Activated naive CD4-positive, alpha-beta T cell treated with anti-CD3 and anti-CD28 coated beads, Interleukin-2, amount 10 ng/mL, durations not matched to agents 7 days and 5 days (primary cell): ENCODE data around the gene KPRP.

Source experiments
- CTCF ChIA-PET: fragments of 350-600 bp; sonication (Branson Sonifier 250); formaldehyde crosslinking; loops from one replicate; lab custom pipeline; 2021; ENCODE audit warnings: antibody characterized with exemption; lab: Charles Lee
- DNase-seq: peaks from one replicate; pipeline ENCODE4 v3.0.0-alpha.2; 2020
- H3K27ac Mint-ChIP-seq: one replicate; pipeline ENCODE4 v1.8.0; 2021; ENCODE audit warnings: mild to moderate bottlenecking, moderate library complexity, mixed read lengths
- H3K27me3 Mint-ChIP-seq: one replicate; pipeline ENCODE4 v1.8.0; 2021; ENCODE audit warnings: mild to moderate bottlenecking, mixed read lengths
- H3K36me3 Mint-ChIP-seq: one replicate; pipeline ENCODE4 v1.8.0; 2021; ENCODE audit warnings: mixed read lengths
- H3K4me1 Mint-ChIP-seq: one replicate; pipeline ENCODE4 v1.8.0; 2021; ENCODE audit warnings: mixed read lengths
- H3K4me3 Mint-ChIP-seq: one replicate; pipeline ENCODE4 v1.8.0; 2021; ENCODE audit warnings: mild to moderate bottlenecking, moderate library complexity, mixed read lengths
- H3K9me3 Mint-ChIP-seq: one replicate; pipeline ENCODE4 v1.8.0; 2021; ENCODE audit warnings: mixed read lengths

The KPRP gene, protein sequence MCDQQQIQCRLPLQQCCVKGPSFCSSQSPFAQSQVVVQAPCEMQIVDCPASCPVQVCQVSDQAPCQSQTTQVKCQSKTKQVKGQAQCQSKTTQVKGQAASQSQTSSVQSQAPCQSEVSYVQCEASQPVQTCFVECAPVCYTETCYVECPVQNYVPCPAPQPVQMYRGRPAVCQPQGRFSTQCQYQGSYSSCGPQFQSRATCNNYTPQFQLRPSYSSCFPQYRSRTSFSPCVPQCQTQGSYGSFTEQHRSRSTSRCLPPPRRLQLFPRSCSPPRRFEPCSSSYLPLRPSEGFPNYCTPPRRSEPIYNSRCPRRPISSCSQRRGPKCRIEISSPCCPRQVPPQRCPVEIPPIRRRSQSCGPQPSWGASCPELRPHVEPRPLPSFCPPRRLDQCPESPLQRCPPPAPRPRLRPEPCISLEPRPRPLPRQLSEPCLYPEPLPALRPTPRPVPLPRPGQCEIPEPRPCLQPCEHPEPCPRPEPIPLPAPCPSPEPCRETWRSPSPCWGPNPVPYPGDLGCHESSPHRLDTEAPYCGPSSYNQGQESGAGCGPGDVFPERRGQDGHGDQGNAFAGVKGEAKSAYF

GRCh38 chr1:152757747-152758146 lies at the start of gene KPRP:
KPRP (plus strand) TSS chr1:152758025; CDS start chr1:152759589, 1,564 bp downstream.
- DNase-seq, result no peak
- CTCF ChIA-PET, result no interaction called here
- Mint-ChIP-seq H3K9me3 (no peaks in the 10 kb centered on the region), H3K4me1 (no peaks in the 10 kb centered on the region), H3K4me3 (no peak within 1 kb of the TSS), H3K36me3 (no peaks in the 10 kb centered on the region), H3K27me3 (peaks cover 4% of the 10 kb centered on the region), H3K27ac (no peak within 1 kb of the TSS)

- Mint-ChIP-seq H3K27me3 (peaks cover 7% of the 10 kb centered on the region), H3K36me3 (no peaks in the 10 kb centered on the region), H3K4me3 (no peak overlapping the region), H3K9me3 (no peaks in the 10 kb centered on the region), H3K4me1 (no peaks in the 10 kb centered on the region), H3K27ac (no peak overlapping the region)
- no peak for DNase-seq
- CTCF ChIA-PET, result no interaction called here
Observed at GRCh38 chr1:152718238-152718637, 39.6 kb upstream of the KPRP start.

- DNase-seq, result no peak
- Mint-ChIP-seq H3K27ac (no peak overlapping the region), H3K27me3 (peaks cover 7% of the 10 kb centered on the region), H3K4me1 (no peaks in the 10 kb centered on the region), H3K4me3 (no peak overlapping the region), H3K36me3 (no peaks in the 10 kb centered on the region), H3K9me3 (no peaks in the 10 kb centered on the region)
- CTCF ChIA-PET, result no interaction called here
Observed at GRCh38 chr1:152725261-152725660, 32.6 kb upstream of the KPRP start.

GRCh38 chr1:152728986-152729385 lies 28.8 kb upstream of the KPRP start:
- DNase-seq, result no peak
- no peak overlapping the region for H3K4me3 Mint-ChIP-seq
- peaks cover 3% of the 10 kb centered on the region for H3K27me3 Mint-ChIP-seq
- no peak overlapping the region for H3K27ac Mint-ChIP-seq
- no peaks in the 10 kb centered on the region for H3K36me3 Mint-ChIP-seq
- H3K4me1 Mint-ChIP-seq, result no peaks in the 10 kb centered on the region
- H3K9me3 Mint-ChIP-seq, result no peaks in the 10 kb centered on the region
- CTCF ChIA-PET, result no interaction called here

- no peaks in the 10 kb centered on the region for H3K4me1 Mint-ChIP-seq
- H3K4me3 Mint-ChIP-seq, result no peak overlapping the region
- CTCF ChIA-PET, result no interaction called here
- DNase-seq, result no peak
- no peak overlapping the region for H3K27ac Mint-ChIP-seq
- no peaks in the 10 kb centered on the region for H3K36me3 Mint-ChIP-seq
- peaks cover 14% of the 10 kb centered on the region for H3K27me3 Mint-ChIP-seq
- H3K9me3 Mint-ChIP-seq, result no peaks in the 10 kb centered on the region
Observed at GRCh38 chr1:152735648-152736047, 22.2 kb upstream of the KPRP start.

DNA sequence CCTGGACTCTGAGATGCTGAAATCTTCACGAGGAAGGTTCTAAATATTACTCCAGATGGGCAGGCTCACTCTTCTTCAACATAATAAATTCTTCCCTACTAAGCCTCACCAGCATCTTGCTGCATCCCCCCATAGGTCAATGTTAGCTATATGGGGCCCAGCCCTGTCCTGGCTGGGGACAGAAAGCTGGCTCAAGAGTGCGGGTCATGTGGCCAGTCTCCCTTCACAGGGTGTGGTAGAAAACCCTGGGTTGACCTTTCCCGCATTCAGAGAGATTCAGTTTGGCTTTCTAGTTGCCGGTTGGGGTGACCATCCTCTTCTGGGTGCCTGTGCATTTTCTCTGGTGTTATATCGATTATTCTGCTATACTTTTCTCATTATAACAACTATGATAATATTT lies 19.8 kb upstream of the KPRP start:
- H3K27ac Mint-ChIP-seq, result no peak overlapping the region
- no peaks in the 10 kb centered on the region for H3K4me1 Mint-ChIP-seq
- peaks cover 14% of the 10 kb centered on the region for H3K27me3 Mint-ChIP-seq
- DNase-seq, result no peak
- H3K36me3 Mint-ChIP-seq, result no peaks in the 10 kb centered on the region
- CTCF ChIA-PET, result no interaction called here
- no peak overlapping the region for H3K4me3 Mint-ChIP-seq
- H3K9me3 Mint-ChIP-seq, result no peaks in the 10 kb centered on the region

- no peak overlapping the region for H3K27ac Mint-ChIP-seq
- H3K27me3 Mint-ChIP-seq, result peaks cover 9% of the 10 kb centered on the region
- H3K36me3 Mint-ChIP-seq, result no peaks in the 10 kb centered on the region
- CTCF ChIA-PET, result no interaction called here
- no peak overlapping the region for H3K4me3 Mint-ChIP-seq
- DNase-seq, result no peak
- no peaks in the 10 kb centered on the region for H3K4me1 Mint-ChIP-seq
- H3K9me3 Mint-ChIP-seq, result no peaks in the 10 kb centered on the region
Observed at GRCh38 chr1:152739841-152740240, 18.0 kb upstream of the KPRP start.

DNA sequence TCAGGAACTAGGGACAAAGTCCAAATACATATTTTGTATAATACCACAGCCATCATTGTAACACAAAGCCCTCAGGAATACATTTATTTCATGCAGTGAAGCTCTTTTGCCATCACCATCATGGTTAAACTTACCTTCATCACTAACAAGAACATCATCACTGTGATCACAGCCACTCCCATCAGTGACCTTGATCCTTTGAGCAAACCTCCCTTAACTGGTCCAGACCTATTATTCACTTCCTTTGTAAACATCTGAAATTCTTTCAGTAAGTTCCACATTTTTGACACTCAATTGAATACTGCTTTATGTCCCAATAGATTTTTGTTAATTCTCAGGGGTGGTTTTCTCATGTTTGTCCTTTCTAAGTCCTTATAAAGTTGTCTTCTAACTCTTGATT lies 16.2 kb upstream of the KPRP start:
- H3K4me1 Mint-ChIP-seq, result no peaks in the 10 kb centered on the region
- peaks cover 5% of the 10 kb centered on the region for H3K27me3 Mint-ChIP-seq
- no peaks in the 10 kb centered on the region for H3K36me3 Mint-ChIP-seq
- no peak overlapping the region for H3K27ac Mint-ChIP-seq
- CTCF ChIA-PET, result no interaction called here
- H3K9me3 Mint-ChIP-seq, result no peaks in the 10 kb centered on the region
- H3K4me3 Mint-ChIP-seq, result no peak overlapping the region
- no peak for DNase-seq

GRCh38 chr1:152743371-152744145 lies 14.3 kb upstream of the KPRP start:
- Mint-ChIP-seq H3K27ac (no peak overlapping the region), H3K36me3 (no peaks in the 10 kb centered on the region), H3K4me3 (no peak overlapping the region), H3K9me3 (no peaks in the 10 kb centered on the region), H3K27me3 (no peaks in the 10 kb centered on the region), H3K4me1 (no peaks in the 10 kb centered on the region)
- DNase-seq, result no peak
- CTCF ChIA-PET, result no interaction called here

GRCh38 chr1:152745289-152745704 lies 12.5 kb upstream of the KPRP start:
- no peak for DNase-seq
- Mint-ChIP-seq H3K27me3 (no peaks in the 10 kb centered on the region), H3K4me1 (no peaks in the 10 kb centered on the region), H3K27ac (no peak overlapping the region), H3K9me3 (no peaks in the 10 kb centered on the region), H3K4me3 (no peak overlapping the region), H3K36me3 (no peaks in the 10 kb centered on the region)
- CTCF ChIA-PET, result no interaction called here

- Mint-ChIP-seq H3K4me3 (no peak overlapping the region), H3K27ac (no peak overlapping the region), H3K9me3 (no peaks in the 10 kb centered on the region), H3K36me3 (no peaks in the 10 kb centered on the region), H3K27me3 (no peaks in the 10 kb centered on the region), H3K4me1 (no peaks in the 10 kb centered on the region)
- DNase-seq, result no peak
- CTCF ChIA-PET, result no interaction called here
Observed at GRCh38 chr1:152745765-152746444, 11.9 kb upstream of the KPRP start.

DNA sequence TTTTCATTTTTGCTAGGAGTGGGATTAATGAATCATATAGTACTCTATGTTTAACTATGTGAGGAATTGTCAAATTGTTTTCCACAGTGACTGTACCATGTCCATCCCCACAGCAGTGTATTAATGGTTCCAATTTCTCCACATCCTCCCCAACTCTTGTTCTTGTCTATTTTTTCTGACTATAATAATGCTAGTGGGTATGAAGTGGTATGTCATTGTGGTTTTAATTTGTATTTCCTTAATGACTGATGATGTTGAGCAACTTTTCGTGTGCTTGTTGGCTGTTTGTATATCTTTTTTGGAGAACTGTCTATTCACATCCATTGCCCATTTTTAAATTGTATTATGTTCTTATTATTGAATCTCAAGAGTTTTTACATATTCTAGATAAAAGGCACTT lies 10.0 kb upstream of the KPRP start:
- no peak overlapping the region for H3K4me3 Mint-ChIP-seq
- no peaks in the 10 kb centered on the region for H3K9me3 Mint-ChIP-seq
- no peak overlapping the region for H3K27ac Mint-ChIP-seq
- DNase-seq, result no peak
- CTCF ChIA-PET, result no interaction called here
- H3K27me3 Mint-ChIP-seq, result no peaks in the 10 kb centered on the region
- H3K4me1 Mint-ChIP-seq, result no peaks in the 10 kb centered on the region
- no peaks in the 10 kb centered on the region for H3K36me3 Mint-ChIP-seq

- no peak overlapping the region for H3K4me3 Mint-ChIP-seq
- H3K27ac Mint-ChIP-seq, result no peak overlapping the region
- no peak for DNase-seq
- H3K9me3 Mint-ChIP-seq, result no peaks in the 10 kb centered on the region
- H3K27me3 Mint-ChIP-seq, result no peaks in the 10 kb centered on the region
- H3K4me1 Mint-ChIP-seq, result no peaks in the 10 kb centered on the region
- CTCF ChIA-PET, result no interaction called here
- no peaks in the 10 kb centered on the region for H3K36me3 Mint-ChIP-seq
Observed at GRCh38 chr1:152752225-152752624, 5.6 kb upstream of the KPRP start.

GRCh38 chr1:152753586-152753985 lies 4.2 kb upstream of the KPRP start:
- Mint-ChIP-seq H3K4me3 (no peak overlapping the region), H3K36me3 (no peaks in the 10 kb centered on the region), H3K9me3 (no peaks in the 10 kb centered on the region), H3K27me3 (peaks cover 4% of the 10 kb centered on the region), H3K27ac (no peak overlapping the region), H3K4me1 (no peaks in the 10 kb centered on the region)
- DNase-seq, result no peak
- CTCF ChIA-PET, result no interaction called here
